HG03139 (cell line): Measurements from ENCODE around the gene POU2AF2.
"Not testable (repeated sequence)": the region's sequence is repeated elsewhere in the genome, so short reads cannot be mapped to it uniquely, and the experiment has no call there.

ENCODE experiments used
- ATAC-seq: cut with Tn5 transposase; IDR thresholded peaks from one replicate; pipeline ENCODE4 v1.9.1; 2021; ENCODE audit not compliant: unreplicated experiment

Gene POU2AF2

GRCh38 chr11:111253630-111254029, 8.1 kb downstream of the POU2AF2 start:
- ATAC-seq = no peak

- no peak for ATAC-seq
These were observed 12.5 kb downstream of the POU2AF2 start for GRCh38 chr11:111258046-111258445.

- ATAC-seq = no peak
These were observed 14.4 kb downstream of the POU2AF2 start for GRCh38 chr11:111259896-111260295.

GRCh38 chr11:111260811-111261210, 15.3 kb downstream of the POU2AF2 start:
- ATAC-seq = no peak

- no peak for ATAC-seq
These were observed 19.1 kb downstream of the POU2AF2 start for GRCh38 chr11:111264646-111265045.

- no peak for ATAC-seq
These were observed 19.9 kb downstream of the POU2AF2 start for GRCh38 chr11:111265421-111265820.

- not testable (repeated sequence) for ATAC-seq
These were observed 22.8 kb downstream of the POU2AF2 start for GRCh38 chr11:111268303-111268702.

GRCh38 chr11:111269146-111269868, 23.8 kb downstream of the POU2AF2 start:
- ATAC-seq = no peak

- no peak for ATAC-seq
These were observed 26.9 kb downstream of the POU2AF2 start for GRCh38 chr11:111272420-111272819.

GRCh38 chr11:111282562-111283075, 37.1 kb downstream of the POU2AF2 start:
- no peak for ATAC-seq

GRCh38 chr11:111283945-111284481, 38.5 kb downstream of the POU2AF2 start:
- ATAC-seq = no peak

- ATAC-seq = no peak
These were observed 39.9 kb downstream of the POU2AF2 start for GRCh38 chr11:111285189-111286091.

GRCh38 chr11:111291764-111292163, 46.2 kb downstream of the POU2AF2 start:
- ATAC-seq = no peak

- ATAC-seq = not testable (repeated sequence)
These were observed 46.9 kb downstream of the POU2AF2 start for GRCh38 chr11:111292408-111292807.

- ATAC-seq = no peak
These were observed 50.7 kb downstream of the POU2AF2 start for GRCh38 chr11:111296196-111296595.

GRCh38 chr11:111297696-111298095, 52.2 kb downstream of the POU2AF2 start:
- no peak for ATAC-seq

GRCh38 chr11:111298413-111299100, 53.0 kb downstream of the POU2AF2 start, which contains the start of gene POU2AF3:
TSS of gene POU2AF3 (plus strand) at chr11:111298546. CDS start at chr11:111298582, 36 bp downstream.
- peak; percentile 16 for ATAC-seq

- ATAC-seq = peak; percentile 47
These were observed 53.8 kb downstream of the POU2AF2 start for GRCh38 chr11:111299101-111300026.

GRCh38 chr11:111300569-111300968, 55.0 kb downstream of the POU2AF2 start:
- ATAC-seq = no peak
